NCI-H345 treated with DMSO at 0.1 percent for 48 hours (cell line): ENCODE data around the gene WWP2.
"Not testable (repeated sequence)": the region's sequence is repeated elsewhere in the genome, so short reads cannot be mapped to it uniquely, and the experiment has no call there.

Experiments
- DNase-seq: peaks from one replicate; lab custom pipeline; 2025; ENCODE audit not compliant: unreplicated experiment; lab: John Stamatoyannopoulos, UW

Gene WWP2

GRCh38 chr16:69761983-69762813 lies at the start of gene WWP2:
Gene WWP2 (plus strand): TSS chr16:69762332. CDS start chr16:69787011, 24,679 bp downstream.
- peak; percentile 65 for DNase-seq

- no peak for DNase-seq
Observed at GRCh38 chr16:69712914-69713581, 49.1 kb upstream of the WWP2 start.

DNA sequence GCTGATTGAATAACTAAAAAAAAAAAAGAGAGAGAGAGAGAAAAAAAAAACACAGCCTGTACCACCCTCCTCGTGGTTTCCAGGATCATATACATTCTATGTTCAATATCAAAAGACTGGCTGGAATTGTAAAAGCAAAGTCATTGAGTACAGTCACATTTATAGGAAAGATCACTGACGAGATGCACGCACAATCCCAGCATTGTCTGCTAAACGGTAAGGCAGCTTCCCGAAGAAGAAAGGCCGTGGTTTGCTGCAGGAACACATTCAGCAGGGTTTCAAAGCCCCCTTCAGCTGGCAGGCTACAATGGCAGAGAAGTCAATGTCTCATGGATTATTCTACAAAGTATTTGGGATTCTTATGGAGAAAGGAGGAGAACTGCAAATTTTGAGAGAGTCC lies 45.1 kb upstream of the WWP2 start:
- DNase-seq: no peak

DNA sequence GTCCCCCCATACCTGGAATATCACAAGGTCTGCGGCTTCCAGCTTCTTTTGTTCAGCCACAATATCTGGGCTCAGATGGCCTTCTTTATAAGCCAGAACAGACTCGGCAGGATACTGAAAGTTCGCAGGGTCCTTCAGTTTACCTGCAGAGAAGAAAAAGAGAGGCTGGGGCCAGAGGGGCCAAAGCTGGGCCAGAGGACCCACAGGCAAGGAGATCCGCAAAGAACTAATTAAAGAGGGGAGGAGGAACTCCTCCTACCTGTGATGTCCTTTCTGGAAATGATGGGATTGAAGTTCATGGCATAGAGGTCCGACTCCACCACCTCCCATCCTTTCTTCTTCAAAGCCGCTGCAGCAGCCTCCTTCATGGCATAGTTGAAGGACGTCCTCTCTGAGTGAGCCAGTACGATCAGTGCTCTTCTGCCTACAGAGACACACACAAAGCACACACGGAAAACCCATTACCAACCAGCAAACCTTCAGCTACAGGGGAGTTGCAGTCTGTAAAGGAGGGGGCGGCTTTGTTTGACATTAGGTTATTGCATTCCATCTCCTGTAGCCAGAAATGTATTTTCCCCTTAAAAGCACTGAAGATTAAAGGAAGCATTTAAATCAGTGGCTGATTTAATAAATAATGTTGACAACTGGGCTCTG lies 43.9 kb upstream of the WWP2 start:
- no peak for DNase-seq

GRCh38 chr16:69720822-69721430 lies 41.2 kb upstream of the WWP2 start:
- no peak for DNase-seq

GRCh38 chr16:69721441-69721957 lies 40.6 kb upstream of the WWP2 start:
- no peak for DNase-seq

- no peak for DNase-seq
Observed at GRCh38 chr16:69724414-69724873, 37.7 kb upstream of the WWP2 start.

DNA sequence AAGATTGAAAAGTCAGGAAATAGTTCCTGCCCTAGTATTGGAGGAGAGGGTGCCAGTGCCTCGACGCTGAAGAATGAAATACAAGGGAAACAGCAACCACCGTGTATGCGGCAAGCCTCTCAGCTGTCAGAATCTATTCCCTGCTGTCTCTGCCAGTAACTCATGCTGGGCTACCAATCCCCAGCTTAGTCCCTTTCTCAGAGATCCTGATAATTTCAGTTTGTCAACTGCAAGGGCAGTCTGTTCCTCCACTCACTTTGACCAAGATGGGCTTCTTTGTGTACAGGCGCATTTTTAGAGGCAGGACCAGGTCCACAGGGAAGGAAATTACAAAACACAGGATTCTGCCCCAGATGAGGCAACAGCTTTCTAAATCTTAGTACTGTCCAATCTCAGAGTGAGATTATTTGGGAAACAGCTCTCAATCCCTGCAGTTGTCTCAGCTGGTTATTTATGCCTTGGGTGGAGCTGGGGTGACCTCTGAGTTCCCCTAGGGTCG lies 37.1 kb upstream of the WWP2 start:
- no peak for DNase-seq

GRCh38 chr16:69725480-69726312 lies 36.4 kb upstream of the WWP2 start:
- DNase-seq: no peak

GRCh38 chr16:69726313-69727060 lies 35.6 kb upstream of the WWP2 start, which contains the start of gene NQO1:
Gene NQO1 (minus strand): TSS chr16:69726560. CDS start chr16:69726439, 121 bp downstream.
- peak; percentile 63 for DNase-seq

- DNase-seq: no peak
Observed at GRCh38 chr16:69727916-69728270, 34.2 kb upstream of the WWP2 start.

GRCh38 chr16:69729030-69729429 lies 33.1 kb upstream of the WWP2 start:
- not testable (repeated sequence) for DNase-seq

DNA sequence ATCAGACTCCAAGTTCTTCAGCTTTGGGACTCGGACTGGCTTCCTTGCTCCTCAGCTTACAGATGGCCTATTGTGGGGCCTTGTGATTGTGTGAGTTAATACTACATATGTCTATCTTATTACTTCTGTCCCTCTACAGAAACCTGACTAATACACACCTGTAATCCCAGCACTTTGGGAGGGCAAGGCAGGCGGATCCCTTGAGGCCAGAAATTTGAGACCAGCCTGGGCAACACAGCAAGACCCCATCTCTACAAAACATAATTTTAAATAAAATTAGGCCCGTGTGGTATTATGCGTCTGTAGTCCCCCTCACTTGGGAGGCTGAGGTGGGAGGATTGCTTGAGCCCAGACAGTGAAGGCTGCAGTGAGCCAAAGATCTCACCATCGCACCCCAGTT lies 30.9 kb upstream of the WWP2 start:
- not testable (repeated sequence) for DNase-seq

DNA sequence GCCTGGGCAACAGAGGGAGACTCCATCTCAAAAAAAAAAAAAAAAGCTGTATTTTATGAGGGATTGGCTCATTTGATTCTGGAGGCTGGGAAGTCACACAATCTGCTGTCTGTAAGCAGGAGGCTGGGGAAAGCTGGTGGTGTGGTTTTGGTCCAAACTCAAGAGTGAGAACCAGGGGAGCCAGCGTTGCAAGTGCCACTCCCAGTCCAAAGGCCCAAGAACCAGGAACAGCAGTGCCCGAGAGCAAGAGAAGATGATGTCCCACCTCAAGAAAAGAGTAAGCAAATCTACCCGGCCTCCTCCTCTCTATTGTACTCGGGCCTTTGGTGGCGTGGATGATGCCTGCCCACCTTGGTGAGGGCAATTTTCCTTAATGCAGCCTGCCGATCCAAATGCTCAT lies 30.0 kb upstream of the WWP2 start:
- no peak for DNase-seq

GRCh38 chr16:69741519-69741918 lies 20.6 kb upstream of the WWP2 start:
- no peak for DNase-seq

DNA sequence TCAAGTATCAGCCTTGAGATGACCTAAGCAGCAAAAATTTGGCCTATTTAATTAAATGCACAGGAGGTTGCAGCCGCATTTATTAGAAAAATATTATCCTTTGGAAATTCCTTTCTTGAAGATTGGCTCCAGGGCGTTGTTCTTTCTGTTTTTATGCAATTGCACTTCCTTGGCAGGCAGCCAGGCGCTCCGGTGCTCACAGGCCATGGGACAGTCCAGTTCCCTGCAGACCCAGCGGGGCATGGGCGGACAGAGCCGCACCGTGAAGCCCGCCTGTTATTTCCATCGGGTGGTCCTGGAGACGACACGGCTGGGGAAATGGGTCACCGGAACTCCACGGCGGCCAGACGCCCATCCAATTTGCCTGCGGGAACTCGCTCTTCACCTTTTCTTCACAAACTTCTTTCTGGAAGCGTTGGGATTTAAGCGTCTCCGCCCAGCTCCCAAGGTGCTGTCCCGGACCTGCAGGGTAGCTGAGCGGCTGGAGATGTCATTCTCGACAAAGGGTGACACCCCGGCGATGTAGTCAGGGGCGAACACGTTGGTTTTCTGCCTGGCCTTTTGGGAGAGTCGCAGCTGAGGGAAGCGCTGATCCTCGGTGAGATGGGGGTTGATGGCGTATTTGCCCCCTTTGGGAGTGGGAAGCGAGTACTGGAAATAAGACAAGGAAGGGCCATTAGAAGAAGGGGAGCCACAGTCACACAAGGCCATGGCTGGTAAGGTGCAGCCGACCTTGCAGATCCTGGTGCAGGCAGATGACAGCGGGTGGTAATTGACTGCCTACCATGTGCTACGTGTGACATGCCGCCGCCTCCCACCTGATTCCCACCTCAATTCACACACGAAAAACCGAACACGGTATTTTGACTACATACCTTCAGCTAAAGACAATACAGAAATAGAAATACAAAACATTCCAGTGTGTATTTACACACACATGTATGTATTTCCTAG lies 19.9 kb upstream of the WWP2 start:
- DNase-seq: no peak

DNA sequence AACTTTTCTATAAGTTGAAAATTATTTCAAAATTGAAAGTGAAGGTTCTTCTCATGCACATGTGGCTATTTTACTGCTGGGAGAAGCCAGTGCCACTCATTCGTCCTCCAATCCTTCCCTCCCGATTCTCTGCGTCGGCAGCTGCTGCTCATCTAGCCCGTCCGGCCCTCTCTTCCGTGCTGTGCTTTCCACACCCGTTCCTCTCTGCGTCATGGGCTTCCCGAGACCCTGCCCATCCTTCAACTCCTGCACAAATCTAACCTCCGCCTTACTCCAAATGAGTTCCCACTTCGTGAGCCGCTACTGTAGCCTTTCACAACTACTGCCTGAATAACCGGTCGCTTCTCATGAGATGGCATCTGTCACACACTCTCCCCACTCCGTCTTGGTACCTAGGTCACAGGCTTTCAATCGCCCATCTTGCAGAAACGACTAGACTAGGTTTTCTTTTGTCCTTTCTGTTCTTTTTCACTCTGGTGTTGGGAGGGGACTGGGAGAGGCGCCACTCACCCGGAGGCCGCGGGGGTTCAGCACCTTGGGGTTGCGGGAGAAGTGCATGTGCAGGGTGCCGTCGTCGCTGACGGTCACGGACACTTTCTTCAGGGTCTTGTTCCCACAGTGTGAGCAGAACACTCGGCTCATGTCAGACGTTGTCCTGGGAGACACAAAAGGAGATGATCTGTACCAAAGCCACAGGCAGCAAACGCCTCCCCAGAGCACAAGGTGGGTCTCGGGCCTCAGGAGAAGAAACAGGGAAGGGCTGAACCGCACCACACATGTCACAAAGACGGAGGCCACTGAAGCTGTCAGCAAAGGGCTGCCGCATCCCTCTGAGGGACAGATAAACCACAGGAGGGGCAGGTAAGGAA lies 17.5 kb upstream of the WWP2 start:
- DNase-seq: no peak
